ENCODE data around the gene AATF.

AATF gene

DNA sequence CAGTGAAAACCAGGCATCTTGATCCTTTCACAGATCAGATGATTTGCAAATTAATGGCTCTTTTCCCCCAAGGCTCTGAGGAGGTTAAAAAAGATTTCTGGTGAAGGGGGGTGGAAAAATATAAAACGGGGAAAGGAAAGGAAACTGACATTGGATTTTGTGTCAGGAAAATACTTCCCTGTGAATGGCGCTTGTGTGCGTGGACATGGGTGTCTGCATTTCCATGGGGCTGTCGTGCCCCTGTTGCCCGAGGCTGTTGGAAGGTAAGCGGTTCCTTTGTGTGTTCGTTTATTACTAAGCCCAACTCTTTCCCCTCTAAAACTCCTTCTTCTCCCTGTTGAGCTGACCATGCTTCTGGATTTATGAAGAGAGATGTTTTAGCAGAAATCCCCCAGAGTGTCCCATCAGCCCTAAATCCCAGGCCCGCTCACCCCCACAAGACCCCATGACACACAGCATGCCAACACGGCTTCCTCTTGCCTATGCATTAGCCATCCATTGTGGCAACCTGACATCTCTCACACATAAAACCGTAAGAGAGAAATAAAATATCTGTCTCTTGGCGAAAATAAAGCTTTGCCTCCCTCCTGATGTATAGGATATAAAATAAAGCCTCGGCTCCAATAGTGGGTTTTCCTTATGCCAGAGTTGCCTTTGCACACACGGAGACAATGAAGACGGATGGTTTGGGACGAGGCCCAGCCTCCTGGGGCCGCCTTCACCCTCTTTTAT, 18.7 kb upstream of the AATF start:
- DNase-seq (ENCODE audit: low spot score) (no peak), FAIRE-seq (no peak)

DNA sequence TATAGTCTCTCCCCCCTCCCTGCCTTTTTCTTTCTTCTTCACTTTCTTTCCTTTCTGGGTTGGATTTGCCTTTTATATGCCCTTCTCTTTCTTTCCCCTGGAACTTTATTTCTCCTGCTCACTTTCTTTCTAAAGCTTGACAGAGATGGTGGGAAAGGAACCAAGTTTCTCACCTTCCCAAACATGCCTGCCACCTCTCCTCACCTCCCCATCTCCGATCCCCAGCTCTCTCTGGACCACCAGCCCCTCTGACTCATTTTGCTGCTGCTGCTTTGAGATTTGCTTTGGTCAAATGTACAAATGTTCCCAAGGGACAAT, 18.2 kb upstream of the AATF start:
- FAIRE-seq (no peak), DNase-seq (ENCODE audit: low spot score) (no peak)

DNA sequence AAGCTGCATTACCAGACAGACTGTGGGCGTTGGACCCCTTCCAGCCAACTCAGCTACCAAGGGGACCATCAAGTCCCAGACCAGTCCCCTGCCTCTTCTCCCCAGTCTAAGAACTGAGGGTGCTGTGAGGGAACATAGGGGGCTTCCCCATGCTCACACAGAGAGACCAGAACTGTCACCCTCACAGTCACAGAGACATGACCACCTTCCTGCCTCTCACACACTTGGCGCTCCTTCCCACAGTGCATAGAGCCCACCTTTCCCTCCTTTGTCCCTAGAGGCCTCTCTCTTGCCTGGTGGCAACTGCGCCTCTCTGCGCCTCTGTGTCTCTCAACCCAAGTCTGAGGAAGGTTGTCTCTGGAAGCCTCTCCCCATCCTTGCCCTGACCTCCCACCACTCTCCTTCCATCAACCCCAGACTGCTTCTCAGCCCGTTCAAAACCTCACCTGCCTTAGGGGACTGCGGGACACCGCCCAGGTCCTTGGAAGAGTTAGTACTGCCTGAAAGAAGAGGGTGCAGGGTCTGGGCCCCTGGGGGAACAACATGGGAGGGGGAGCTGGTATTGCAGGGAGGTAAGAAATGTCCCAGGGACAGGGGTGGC, 17.6 kb upstream of the AATF start:
- FAIRE-seq, result no peak
- no peak for DNase-seq (ENCODE audit: low spot score)

DNA sequence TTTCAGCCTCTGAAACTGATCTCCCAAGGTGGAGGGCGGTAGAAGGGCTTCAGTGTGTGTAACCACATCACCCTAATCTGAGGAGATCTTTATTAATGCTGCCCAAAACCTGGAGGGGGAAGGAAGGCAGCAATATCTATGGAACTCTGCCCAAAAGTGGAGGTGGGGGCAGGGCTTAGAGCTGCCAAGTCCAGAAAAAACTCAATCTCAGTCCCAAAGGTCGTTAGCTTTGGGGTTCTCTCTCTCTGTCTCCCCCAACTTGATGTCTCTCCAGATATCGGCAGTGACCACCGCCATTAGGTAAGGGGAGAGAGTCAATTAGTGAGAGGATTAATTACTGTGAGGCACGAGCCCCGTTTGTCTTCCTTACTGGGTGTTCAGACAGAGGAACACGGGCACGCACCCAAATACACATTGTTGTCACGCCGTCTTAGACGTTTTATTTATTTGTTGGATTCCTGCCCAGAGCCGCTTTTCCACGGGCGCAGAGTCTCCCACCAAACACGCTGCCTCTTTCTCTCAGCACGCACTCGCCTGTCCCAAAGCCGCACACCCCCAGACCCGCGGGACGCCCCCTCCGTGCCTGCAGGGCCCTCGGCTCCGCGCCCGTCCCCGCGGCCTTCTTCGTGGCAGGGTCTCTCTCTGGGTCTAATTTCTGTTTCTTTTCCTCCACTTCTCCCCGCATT, 16.9 kb upstream of the AATF start:
- DNase-seq (ENCODE audit: low spot score) (no peak), FAIRE-seq (no peak)

DNA sequence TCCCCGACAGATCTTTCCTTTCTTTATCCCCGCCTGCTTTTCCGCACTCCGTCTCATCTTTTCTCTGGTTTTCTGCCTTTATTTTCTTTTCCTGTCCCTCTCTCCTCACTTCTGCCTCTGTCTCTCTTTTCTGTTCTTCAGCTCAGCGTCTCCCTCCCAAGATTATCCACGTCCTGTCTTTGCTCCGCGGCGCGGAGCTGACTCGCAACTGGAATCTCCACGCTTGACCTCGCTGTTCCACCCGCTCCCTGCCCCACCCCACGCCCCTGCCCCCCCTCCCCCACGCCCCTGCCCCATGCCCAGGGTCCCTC, 16.4 kb upstream of the AATF start:
- no peak for FAIRE-seq

DNA sequence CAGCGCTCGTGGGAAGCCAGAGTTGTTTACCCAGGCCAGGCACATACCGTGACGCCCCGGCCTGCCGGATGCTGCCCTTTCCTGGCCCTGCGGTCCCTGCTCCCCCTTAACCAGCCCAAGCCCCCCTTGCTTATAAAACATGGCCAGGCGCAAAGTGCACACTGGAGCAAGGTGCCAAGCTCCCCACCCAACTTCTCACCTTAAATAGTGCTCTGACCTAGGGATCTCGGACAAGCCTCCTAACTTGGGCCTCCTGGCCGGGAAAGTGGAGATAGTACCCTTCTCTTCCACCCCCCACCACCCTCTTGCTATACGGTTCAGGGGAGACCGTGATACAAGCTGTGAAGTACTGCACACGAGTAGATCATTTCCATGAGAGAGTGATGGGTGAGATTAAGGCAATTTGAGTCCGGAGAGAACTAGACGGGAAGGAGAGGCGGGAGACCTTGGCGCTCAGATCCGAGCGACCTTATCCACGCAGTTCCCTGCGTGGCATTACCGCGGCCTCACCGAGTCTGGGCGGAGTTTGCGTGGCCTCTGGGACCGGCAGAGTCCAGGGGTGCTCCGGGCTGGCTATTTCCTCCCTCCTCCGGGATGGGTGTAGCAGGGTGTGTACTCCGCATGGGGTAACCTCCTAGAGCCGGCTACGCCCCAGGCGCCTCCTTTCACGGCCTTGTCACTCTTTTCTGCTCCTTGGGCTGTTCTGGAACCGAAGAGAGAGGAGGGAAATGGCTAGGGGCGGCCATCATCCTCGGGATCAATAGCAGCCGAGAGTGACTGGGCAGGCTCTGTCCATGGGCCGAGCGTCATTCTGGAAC, 15.9 kb upstream of the AATF start:
- FAIRE-seq, result no peak
- no peak for DNase-seq (ENCODE audit: low spot score)

More for the DNA sequence above, 16.4 kb upstream of the AATF start:
- no peak for DNase-seq (ENCODE audit: low spot score)

DNA sequence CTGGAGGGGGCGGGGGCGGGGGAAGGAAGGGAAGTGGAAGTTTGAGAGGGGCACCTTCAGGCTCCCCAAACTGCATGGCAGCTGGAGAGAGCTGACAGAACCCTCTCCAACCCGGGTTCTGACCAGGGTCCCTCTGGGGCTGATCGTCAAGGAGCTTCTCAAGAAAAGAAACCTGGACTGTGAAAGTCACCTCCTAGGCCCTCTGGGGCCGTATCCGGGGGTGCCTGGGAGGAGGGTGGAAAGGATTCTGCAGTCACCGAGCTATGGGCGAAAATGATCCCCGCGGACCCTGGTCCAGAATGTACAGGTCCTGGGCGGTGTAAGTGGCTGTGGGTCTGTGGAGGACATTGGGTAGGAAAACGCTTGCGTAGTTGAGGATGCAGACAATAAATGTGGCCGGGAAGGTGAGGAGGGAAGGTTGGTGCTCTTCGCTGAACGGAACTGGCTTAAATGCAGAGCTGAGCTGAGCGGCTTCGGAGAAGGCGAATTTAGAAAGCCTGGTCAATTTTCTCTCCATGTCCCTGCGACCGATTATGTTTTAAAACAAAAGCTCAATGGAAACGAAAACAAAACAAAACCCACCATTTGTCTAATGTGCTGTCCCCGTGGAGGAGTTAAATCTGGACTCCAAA, 15.1 kb upstream of the AATF start:
- DNase-seq (ENCODE audit: low spot score) (no peak), FAIRE-seq (no peak)

DNA sequence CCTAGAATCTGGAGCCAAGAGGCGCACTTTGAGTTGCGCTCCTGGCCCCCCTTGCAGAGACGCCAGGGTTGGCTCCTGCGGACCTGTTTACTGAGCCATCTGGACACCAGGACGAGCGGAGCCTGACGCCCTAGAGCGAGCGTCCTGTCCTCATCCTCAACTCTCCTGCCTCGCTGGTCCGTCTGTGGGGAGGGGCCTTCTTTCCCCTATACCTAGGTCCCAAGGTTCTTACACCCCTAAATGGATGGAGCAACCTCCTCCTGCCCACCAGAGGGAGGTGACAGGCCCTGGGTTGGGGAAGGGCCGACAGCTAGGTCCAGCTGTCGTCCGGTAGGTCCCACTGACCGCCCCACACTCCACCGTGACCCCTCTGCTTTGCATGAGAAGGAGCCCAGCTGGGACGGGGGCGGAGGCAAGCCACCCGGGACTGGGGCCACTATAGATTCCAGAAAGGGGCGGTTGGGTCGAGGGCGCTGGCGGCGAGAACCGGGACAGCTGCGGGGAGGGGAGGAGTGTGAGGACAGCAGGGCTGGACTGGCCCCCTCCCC, 14.5 kb upstream of the AATF start:
- no peak for FAIRE-seq
- DNase-seq (ENCODE audit: low spot score), result no peak

DNA sequence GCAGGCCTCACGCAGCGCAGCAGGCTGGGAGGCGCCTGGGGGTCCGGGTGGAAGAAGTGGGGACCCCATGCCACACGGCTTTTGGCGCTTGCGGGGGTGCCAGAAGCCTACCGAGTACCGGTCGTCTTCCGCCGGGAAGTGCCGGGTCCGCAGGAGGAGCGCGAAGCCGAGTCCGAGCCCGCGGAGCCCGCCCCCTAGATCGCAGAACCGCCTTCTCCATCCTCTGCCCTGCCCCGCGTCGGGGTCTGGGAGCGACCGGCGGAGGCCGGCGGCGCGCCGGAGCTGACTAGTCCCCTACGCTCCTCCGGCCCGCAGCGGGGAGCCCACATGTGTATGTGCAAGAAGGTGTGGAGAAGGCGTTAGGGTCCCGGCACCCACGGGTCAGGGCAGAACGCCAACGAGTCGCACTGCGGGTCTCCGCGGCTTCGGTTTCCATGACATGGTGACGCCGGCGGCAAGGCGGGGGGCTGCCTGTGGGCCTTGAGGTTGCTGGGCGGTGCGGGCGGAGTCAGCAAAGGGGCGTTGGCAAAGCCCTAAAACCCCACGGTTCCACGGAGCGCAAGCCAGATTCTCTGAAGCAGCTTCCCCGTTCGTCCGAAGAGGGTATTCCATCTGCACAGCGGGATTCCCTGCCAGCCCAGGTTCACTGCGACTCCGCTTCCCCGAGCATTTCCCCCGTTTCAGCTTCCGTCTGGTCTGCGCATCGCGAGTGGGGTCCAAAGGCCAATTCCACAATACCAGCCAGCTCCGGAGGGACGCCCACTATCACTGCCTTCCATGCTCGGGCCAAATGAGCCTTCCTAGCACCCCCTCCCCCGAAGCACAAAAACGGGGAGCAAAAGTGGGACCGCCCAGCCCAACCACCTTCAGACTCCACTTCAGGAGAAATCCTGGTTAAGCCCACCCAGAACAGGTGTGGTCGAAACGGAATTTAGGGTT, 13.8 kb upstream of the AATF start:
- DNase-seq (ENCODE audit: low spot score) (peak; percentile 42), FAIRE-seq (no peak)

DNA sequence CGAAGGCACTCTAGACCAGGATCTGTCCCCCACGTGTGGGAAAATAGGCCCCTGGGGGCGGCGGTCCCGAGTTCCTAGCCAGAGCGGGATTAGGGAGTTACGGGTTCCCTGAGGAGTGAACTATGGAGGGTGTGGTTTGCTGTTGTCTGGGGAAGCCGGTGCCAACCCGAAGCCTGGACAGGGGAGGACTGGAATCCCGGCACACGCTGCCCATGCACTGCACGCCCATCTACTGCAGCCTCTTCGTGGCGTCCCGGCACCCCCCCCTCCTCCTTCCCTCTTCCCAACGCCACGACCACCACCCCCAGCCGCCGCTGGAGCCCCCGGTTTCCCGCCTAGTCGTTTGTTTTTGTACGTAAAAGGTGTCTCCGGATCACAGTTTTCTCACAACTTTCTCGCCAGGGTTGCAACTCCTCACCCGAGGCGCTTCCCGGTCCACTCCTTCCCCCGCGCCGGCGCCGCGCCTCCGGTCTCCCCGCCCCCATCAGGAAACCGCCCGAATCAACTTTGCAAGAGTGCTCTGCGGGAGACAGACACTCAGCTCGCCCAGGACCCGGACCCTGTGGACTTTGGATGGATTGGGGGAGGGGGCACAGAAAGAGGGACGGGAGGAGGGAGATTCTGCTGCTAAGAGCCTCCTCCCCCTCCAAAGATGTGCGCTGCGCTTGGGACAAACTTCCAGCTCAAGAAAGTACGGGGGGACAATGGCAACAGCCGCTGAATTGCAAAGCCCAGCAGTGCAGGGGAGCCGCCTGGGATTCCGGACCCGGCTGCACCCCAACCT, 12.9 kb upstream of the AATF start:
- DNase-seq (ENCODE audit: low spot score), result peak; percentile 73
- FAIRE-seq, result no peak

DNA sequence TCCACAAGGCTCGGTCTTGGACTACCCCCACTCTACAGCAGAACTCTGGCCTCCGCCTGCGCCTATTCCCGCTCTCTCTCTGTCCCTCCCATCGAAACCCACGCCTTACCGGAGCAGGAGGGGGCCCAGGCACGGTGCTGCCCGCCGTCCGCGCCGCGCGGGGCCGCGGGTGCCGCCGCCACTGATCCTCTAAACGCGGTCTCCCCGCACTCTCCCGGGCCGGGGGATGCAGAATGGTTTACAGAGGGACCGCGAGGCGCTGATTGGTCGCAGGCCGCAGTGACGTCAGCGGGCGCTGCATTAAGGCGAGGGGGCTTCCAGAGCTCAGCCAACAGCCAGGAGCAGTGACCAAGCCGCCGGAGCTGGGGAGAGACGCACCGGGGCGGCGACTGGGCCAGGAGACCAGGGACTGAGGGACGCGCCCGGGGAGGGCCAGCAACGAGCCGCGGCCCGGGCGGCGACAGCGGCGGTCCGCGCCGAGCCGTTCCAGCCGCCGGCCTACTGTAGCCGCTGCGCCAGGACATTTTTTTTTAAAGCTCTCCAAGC, 12.2 kb upstream of the AATF start:
- FAIRE-seq, result no peak
- DNase-seq (ENCODE audit: low spot score), result peak; percentile 60

DNA sequence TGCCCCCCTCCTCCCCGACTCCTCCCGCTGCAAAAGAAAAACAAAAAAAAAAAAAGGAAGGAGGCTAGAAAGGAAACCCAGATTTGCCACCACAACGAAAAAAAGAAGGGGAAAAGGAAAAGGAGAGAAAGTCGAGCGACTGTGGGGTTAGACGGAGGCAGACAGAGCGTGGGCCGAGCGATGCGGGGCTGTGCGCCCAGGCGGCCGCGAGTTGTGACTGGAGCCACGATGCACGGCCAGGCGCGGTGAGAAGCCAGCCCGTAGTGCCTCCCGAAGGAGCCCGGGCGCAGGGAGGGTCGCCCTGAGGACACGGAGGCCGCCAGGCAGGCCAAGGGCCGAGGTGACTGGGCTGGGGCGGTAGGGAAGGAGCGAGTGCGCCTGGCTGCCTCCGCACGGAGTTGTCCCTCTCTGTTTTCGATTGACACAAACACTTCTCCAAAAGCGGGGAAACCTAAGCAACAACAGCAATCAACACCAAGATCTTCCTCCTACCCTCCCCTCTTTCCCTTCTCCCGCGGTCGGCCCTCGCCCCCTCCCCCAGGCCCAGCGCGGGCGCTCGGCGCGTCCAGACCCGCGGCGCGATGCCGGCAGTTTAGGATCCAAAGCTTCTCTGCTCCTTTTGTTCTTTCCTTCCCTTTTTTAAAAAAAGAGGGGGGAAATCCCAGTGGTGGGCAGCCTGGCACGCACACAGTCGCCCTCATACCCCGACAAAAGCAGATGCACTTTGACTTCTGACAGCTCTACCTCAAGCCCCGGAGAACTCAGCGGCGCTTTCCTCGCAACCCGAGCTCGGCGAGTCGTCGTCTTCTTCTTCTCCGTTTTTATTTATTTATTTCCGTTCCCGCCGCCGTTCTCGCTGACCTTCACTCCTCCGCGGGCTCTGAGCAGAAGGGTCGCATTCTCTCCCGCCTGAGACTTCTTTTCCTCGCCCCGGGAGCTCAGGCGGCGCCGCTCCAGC, 11.5 kb upstream of the AATF start, which contains the start of gene LHX1:
TSS of gene LHX1 (plus strand) at position 475 of the 958 bp plus-strand sequence. CDS start 723 bp downstream, outside the sequence.
- no peak for DNase-seq (ENCODE audit: low spot score)
- FAIRE-seq, result no peak

DNA sequence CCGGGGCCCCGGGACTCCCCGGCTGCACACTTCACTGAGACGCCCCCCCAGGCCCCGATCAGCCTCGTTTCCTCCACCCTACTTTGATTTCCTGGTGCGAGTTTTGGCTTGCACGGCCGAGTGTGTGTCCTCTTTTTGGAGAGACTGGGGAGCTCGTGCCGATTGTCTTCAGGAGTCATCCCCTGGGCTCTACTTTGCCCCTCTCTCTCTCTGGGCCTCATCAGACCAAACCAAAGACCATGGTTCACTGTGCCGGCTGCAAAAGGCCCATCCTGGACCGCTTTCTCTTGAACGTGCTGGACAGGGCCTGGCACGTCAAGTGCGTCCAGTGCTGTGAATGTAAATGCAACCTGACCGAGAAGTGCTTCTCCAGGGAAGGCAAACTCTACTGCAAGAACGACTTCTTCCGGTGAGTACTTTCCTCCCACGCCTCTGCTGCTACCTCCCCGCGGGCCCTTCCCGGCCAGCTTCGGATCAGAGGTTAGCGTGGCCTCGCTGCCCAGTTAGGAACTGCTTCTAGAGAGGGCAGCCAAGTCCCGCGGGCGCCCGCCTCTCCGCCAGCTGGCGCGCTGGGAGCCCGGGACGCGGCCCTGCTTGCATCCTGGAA, 10.7 kb upstream of the AATF start:
- peak; percentile 75 for DNase-seq (ENCODE audit: low spot score)
- FAIRE-seq, result no peak

DNA sequence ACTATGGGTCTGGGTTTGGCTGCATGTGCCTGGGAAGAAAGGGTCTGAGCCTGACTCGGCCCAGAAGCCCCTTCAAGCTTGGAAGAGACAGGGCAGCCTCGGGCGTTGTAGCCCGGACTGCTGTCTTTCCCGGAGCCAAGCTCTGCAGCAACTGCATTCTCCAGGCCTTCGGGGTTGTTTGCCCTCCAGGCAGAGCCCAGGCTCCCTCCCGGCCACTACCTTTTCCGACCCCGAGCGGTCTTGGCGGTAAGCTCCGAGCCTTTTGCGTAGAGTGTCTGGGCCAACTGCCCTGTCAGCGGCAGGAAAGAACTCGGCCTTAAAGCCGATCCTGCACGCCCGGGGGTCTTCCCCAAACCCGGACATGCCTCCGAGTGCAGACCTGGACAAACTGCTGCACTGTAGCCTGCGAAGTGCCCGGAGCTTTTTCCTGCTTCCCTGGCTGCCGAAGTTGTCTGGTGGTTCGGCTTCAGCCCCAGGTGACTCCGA, 10.1 kb upstream of the AATF start:
- DNase-seq (ENCODE audit: low spot score) (no peak), FAIRE-seq (no peak)

DNA sequence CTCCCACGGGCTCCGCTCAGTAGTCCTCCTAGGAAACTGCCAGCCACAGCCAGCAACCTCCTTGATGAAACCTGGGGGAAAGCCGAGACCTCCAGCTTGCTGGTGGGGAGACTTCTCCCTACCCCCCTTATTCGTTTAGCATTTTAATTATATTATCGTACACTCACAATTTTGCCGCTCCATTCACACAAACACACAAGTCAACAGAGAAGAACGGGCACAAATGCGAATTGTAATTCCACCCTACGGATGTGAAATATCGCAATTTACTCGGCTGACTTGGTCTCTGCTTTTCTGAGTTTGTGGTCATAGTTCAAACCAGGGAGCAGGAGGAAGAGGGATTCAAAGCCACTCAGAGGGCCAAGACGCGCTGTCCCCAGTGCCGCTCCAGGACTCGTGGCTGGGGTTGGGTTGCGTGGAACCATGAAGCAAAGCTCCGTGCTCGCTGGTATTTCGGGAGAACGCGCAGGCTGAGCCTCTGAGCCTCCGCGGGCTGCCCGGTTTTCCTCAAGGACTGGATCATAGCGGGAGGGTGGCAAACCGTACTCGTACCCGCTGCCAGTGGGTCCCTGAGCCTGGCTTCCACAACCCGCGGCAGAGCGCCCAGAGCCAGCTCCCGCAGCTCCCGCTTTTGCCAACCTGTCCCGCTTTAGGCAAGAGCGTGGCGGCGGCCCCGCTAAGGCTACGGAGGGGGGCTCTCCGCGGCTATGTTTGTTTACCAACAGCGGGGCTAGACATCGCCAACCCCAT, 9.5 kb upstream of the AATF start:
- DNase-seq (ENCODE audit: low spot score) (no peak), FAIRE-seq (no peak)

DNA sequence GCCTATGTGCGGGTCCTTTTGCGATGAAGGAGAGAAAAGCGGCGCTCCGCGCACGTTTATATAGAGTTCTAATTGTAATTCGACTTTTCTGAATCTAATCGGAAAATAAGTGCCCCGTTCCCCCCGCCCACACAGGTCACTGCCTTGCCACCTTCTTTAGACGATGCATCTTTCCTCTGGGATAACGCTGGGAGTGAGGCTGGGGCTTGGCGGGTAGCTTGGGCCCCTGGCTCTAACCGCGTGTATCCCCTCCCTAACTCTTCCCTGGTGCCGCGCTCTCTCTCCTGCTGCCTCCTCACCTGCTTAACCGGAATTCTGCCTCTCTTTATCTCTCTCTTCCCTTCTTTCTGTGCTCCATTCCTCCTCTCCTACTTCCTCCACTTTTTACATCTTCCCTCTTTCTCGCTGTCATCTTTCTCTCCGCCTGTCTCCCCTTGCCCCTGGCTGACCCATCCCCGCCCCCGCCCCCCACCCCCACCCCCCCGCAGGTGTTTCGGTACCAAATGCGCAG, 8.9 kb upstream of the AATF start:
- no peak for DNase-seq (ENCODE audit: low spot score)
- no peak for FAIRE-seq

Measured in RCC 7860 (cell line).